ENCODE data around the gene TNKS2. TPM values are rescaled to one million over a fixed set of nuclear protein-coding genes. Genes with fewer than 3 reads are reported as not detected.

The TNKS2 gene
- polyA plus RNA-seq, 1 donor (not counting 4 experiments of a cell fraction or from before 2014, with no cell fraction given): 35.4 TPM

- Histone ChIP-seq H3K9me1 (ENCODE audit: control insufficient read depth, extremely low read depth, insufficient read depth, low read length) (no peaks in the 10 kb centered on the region), H2AFZ (ENCODE audit: control insufficient read depth, low read length) (no peak overlapping the region), H3K79me2 (ENCODE audit: control insufficient read depth, insufficient read depth, low read length) (no peaks in the 10 kb centered on the region), H3K9ac (ENCODE audit: control insufficient read depth, extremely low read depth, insufficient read depth, low read length) (no peak overlapping the region), H3K4me1 (ENCODE audit: control insufficient read depth, extremely low read depth, insufficient read depth, low read length) (peaks cover 14% of the 10 kb centered on the region), H3K4me3 (ENCODE audit: control insufficient read depth in 2 of 3, extremely low read depth in 1 of 3, insufficient read depth in 2 of 3, low read depth in 1 of 3, low read length in 3 of 3) (no peak overlapping the region), H3K36me3 (ENCODE audit: control insufficient read depth in 2 of 2, extremely low read depth in 1 of 2, insufficient read depth in 2 of 2, low read length in 2 of 2) (no peaks in the 10 kb centered on the region), H3K27me3 (ENCODE audit: control insufficient read depth, extremely low read depth, insufficient read depth, low read length) (no peaks in the 10 kb centered on the region), H3K4me2 (ENCODE audit: control insufficient read depth, extremely low read depth, insufficient read depth, low read depth, low read length) (no peak overlapping the region), H3K9me3 (ENCODE audit: control insufficient read depth, low read depth, low read length) (no peaks in the 10 kb centered on the region), H3K27ac (ENCODE audit: control insufficient read depth, insufficient read depth, low read length) (no peak overlapping the region), H4K20me1 (ENCODE audit: control insufficient read depth, extremely low read depth, insufficient read depth, low read length) (no peaks in the 10 kb centered on the region)
- dilution Hi-C loops (cut with MboI; ENCODE audit: extremely low pct_ligation_motif_present, low sequenced_read_pairs): no loop called here
- DNase-seq (ENCODE audit: low read depth, low spot score) (no peak), FAIRE-seq (no peak)
- TF ChIP-seq EZH2 (IDR thresholded peaks at IDR 0.05; ENCODE audit: low read length) (no peak), CTCF (optimal IDR thresholded peaks at IDR 0.05 in 1 of 3, IDR thresholded peaks at IDR 0.05 in 1 of 3, conservative IDR thresholded peaks at IDR 0.05 in 1 of 3; ENCODE audit: extremely low read depth in 1 of 3, insufficient read depth in 2 of 3, low read length in 3 of 3) (no peak)
Observed at GRCh38 chr10:91897421-91897820, 99.2 kb downstream of the TNKS2 start.

GRCh38 chr10:91901784-91902677 lies 103.8 kb downstream of the TNKS2 start:
- FAIRE-seq: peak; percentile 97
- peaks cover 16% of the 10 kb centered on the region for H3K4me1 ChIP-seq (ENCODE audit: control insufficient read depth, extremely low read depth, insufficient read depth, low read length)
- H3K36me3 ChIP-seq (ENCODE audit: control insufficient read depth in 2 of 2, extremely low read depth in 1 of 2, insufficient read depth in 2 of 2, low read length in 2 of 2): no peaks in the 10 kb centered on the region
- no peaks in the 10 kb centered on the region for H4K20me1 ChIP-seq (ENCODE audit: control insufficient read depth, extremely low read depth, insufficient read depth, low read length)
- dilution Hi-C loops (cut with MboI; ENCODE audit: extremely low pct_ligation_motif_present, low sequenced_read_pairs): no loop called here
- H3K27ac ChIP-seq (ENCODE audit: control insufficient read depth, insufficient read depth, low read length): peak overlapping the region; percentile 57
- peak; percentile 40 for DNase-seq (ENCODE audit: low read depth, low spot score)
- peak overlapping the region; percentile 2 for H3K9ac ChIP-seq (ENCODE audit: control insufficient read depth, extremely low read depth, insufficient read depth, low read length)
- no peak for TF ChIP-seq CTCF (optimal IDR thresholded peaks at IDR 0.05 in 1 of 3, IDR thresholded peaks at IDR 0.05 in 1 of 3, conservative IDR thresholded peaks at IDR 0.05 in 1 of 3; ENCODE audit: extremely low read depth in 1 of 3, insufficient read depth in 2 of 3, low read length in 3 of 3)
- TF ChIP-seq EZH2 (IDR thresholded peaks at IDR 0.05; ENCODE audit: low read length): no peak
- no peaks in the 10 kb centered on the region for H3K9me3 ChIP-seq (ENCODE audit: control insufficient read depth, low read depth, low read length)
- H2AFZ ChIP-seq (ENCODE audit: control insufficient read depth, low read length): peak overlapping the region; percentile 73
- no peak overlapping the region for H3K4me3 ChIP-seq (ENCODE audit: control insufficient read depth in 2 of 3, extremely low read depth in 1 of 3, insufficient read depth in 2 of 3, low read depth in 1 of 3, low read length in 3 of 3)
- H3K9me1 ChIP-seq (ENCODE audit: control insufficient read depth, extremely low read depth, insufficient read depth, low read length): no peaks in the 10 kb centered on the region
- H3K27me3 ChIP-seq (ENCODE audit: control insufficient read depth, extremely low read depth, insufficient read depth, low read length): no peaks in the 10 kb centered on the region
- no peaks in the 10 kb centered on the region for H3K79me2 ChIP-seq (ENCODE audit: control insufficient read depth, insufficient read depth, low read length)
- peak overlapping the region; percentile 62 for H3K4me2 ChIP-seq (ENCODE audit: control insufficient read depth, extremely low read depth, insufficient read depth, low read depth, low read length)

Measured in keratinocyte (primary cell).